Mesenteric fat pad (tissue), 1 donor: ENCODE measurements around the gene AICDA. TPM values are rescaled to one million over a fixed set of nuclear protein-coding genes. Genes with fewer than 3 reads are reported as not detected.
"Not testable (repeated sequence)": the region's sequence is repeated elsewhere in the genome, so short reads cannot be mapped to it uniquely, and the experiment has no call there.

Experiments
- DNase-seq: peaks from one replicate; pipeline ENCODE4 v3.0.0-alpha.2; 2020; ENCODE audit warnings: low spot score
- long read RNA-seq: library from polyadenylated mRNA; unstranded; transcript quantifications from one replicate; pipeline ENCODE4 v2.0.0, GENCODE V29; 2020
- total RNA-seq: library from RNA; stranded (reverse); fragmentation: NEBNext Ultra II Directional; extraction: Animal tissue kit (Norgen Biotek cat#: 25700); gene quantifications from one replicate; pipeline ENCODE4 v1.2.1, GENCODE V29; 2021
- donor health status: DM: yes; HTN: yes; CAD: no.

The AICDA gene
- not detected for total RNA-seq
- long read RNA-seq, result 0 reads

DNA sequence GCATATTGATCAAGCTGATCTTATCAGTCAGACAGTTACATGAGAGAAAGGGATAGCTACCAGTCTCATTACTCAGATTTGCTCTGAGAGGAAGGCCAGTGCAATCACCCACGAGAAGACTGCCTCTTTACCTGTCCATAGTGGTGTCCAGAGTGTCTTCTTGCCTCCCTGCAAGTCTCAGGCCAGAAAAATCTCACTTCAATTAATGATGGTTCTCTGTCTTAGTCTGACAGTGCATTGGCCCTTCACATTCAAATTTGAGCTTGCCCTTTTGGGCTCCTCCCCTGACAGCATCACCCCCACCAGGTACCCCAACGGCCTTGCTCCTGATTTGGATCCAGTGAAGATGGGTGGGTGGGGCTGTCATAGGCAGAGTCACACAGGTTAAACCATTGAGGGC is at the start of gene AICDA:
Gene AICDA, minus strand, starts transcription at position 231 of the 400 bp plus-strand sequence. Its CDS starts 92 bp downstream, at position 139.
- no peak for DNase-seq

DNA sequence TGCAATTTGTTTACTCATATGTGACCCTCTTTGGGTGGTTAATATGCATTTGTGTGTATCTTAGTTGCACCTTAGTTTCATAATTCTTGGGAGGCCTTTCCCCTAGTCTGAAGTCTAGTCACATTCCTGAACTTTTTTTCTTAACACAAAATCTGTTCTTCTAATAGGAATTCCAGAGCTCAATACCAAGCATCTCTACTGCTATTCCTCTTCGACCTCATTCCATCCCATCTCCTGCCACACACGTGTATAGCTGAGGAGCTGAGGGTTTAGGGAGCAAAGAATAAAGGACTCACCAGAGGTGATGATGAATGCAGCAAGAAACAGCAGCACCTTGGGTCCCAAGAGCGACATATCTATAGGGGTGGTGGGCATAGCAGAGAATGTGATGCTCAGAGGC is 49.1 kb upstream of the AICDA start:
- no peak for DNase-seq

DNA sequence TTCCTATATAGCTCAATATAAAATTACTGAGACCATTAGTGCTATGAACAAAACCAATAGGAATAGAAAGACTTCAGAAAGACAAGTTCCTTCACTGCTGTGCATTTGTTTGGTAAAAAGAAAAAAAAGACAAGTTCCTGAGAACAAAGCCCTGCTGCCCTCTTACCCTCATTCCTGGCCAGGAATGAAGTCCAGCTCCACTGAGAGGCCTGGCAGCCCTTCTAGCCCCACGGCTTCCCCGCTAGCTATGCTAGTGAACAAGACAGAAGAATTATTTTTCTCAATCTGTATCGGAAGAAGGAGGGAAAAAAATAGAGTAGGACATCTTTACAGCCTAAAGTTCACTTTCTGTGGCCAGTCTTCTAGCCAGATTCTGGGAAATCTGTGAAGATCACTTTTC is 48.4 kb upstream of the AICDA start:
- DNase-seq, result no peak

DNA sequence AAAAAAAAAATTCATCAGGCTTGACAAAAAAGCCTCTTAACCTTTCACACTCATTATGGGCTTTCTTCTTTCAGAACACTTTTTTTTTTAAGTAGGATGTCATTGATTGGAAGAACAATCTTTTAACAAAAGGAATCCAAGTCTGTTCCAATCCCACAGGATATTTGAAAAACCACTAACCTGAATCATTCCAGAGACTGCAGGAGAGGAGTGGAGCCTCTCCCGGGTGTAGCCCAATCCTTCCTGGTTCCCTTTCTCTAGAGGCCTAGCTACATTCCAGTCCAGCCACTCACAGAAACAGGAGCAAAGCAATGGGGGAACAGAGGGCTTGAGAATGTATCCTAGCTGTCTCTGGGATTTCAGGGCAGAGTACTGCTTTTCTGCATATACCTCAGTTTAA is 45.7 kb upstream of the AICDA start:
- DNase-seq, result no peak

DNA sequence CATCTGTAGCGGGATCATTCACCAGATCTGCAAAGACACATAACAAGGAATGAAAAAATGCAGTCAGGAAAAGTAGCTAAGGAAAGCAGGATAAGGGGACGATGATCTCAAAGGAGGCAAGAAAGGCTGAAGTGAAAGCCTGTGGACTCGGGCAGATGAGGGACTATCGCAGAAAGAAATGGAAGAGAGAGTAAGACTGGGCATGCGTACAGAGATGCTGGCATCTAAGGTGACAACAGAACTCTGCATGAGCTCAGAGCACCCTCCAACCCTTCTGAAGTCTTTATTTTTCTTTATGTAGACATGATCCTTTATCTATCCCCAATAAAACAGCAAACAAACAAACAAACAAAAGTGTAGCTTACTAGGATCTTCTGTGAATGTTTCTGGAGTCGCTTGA is 42.8 kb upstream of the AICDA start:
- no peak for DNase-seq

DNA sequence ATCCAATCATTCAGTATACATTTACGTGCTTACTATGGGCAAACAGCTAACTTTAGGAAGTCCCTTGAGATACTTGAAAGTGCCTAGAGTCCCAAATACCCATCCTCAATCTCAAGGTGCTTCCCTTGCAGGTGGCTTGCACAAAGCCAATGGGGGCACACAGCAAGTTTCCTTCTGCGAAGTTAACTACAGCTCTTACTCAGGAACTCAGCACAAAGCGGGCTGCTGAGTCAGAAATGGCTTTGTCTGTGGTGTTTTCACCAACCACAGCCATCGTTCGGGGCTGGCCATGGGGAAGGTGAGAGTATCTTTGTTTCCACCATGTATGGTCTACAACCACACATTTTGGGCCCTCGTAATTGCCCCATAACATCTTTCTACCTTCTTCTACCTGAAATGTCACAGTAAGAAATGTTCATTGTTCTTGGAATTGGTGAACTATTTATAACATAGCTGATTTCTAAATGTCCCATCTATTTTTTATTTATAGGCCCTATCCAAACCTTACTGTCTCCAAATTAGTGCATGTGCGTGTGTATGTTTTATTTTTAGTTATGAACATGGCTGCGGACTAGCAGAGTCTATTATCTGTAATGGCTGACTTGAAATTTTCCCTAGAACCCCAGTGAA is 36.0 kb upstream of the AICDA start:
- DNase-seq, result no peak

DNA sequence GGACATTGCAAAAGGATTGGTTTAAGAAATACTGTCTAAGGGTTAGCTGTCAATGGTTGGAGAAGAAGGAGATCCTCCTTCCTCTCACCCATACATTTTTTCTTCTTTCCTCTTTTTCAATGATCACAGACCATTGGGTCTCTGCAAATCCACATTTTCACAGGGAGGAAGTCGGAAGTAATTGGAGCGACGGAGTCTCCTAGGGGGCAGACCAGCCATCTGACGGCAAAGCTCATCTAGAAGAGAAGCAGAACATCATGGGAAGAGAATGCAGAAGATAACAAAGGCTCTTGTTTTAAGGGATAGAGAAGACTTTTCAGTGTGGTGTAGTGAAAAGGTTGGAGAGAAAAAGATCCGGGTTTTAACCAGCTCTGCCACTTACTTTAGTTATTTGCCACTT is 35.3 kb upstream of the AICDA start:
- no peak for DNase-seq

DNA sequence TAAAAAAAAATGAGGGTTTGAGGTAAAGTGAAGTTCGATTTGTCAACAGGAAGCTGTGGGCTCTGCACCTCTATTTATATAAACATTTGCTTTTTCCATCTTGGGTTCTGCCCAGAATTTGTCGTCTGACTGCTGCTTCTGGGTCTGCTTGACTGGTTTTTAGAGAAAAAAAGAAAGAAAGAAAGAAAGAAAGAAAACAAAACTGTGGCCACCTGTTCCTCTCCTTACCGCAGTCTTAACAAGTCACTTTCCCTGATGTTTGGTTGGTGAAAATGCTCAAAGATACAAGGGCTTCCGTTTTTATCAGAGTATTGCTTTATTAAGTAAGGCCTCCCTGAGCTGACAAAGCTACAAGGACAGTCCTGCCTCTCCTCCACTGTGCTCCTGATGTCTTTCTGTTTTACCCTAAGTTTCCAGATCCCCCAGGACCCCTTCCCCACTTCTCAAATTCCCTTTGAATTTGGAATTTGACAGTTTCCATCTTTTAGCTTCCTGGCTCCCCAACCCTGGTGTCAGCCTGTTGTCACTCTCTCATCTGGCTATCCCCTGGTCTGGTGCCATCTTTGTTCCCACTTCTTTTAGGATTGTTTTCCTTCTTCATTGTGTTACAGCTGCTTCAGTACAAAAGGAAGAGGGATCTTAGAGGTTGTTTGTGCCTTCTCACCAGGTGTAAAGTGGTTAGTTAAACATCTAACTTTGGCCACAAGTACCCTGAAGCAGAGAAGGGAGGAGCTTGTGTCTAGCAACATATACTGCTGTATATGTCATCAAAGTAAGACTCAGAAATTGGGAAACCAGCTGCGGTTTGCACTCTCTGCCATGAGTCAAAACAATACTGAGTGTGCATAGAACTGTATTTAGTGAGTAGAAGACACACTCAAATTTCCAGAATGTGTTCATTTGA is 31.9 kb upstream of the AICDA start:
- DNase-seq, result no peak

DNA sequence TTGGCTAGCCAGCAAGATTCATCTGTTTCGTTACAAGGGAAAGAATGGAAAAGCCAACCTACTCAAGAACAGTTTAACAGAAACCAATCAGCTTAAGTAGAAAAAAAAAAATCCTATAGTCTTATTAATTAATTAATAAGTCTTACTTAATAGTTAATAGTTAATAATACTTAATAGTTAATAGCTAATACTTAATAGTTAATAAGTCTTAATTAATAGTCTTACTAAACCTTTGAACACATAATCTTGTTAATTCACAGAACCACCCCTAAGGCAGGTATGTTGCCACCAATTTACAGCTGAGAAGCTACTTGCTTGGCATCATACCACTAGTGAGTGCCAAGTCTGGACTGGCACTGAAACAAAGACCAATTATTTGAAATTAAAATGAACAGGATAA is 30.1 kb upstream of the AICDA start:
- DNase-seq, result no peak

DNA sequence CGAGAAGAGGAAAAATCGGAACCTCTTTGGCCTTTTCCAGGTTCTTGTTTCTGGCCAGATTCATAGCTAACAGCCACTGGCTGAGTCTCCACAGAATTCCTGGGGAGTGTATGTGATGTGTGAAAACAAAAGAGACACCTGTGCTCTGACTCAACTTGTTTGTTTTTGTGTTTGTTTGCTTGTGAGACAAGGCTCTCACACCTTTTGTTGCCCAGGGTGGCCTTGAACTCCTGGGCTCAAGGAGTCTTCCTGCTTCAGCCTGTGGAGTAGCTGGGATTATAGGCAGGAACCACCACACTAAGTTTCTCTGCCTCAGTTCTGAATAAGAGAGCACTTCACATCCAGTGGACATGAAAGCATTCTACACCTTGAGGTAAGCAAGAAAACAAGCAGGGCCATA is 27.3 kb upstream of the AICDA start:
- no peak for DNase-seq

DNA sequence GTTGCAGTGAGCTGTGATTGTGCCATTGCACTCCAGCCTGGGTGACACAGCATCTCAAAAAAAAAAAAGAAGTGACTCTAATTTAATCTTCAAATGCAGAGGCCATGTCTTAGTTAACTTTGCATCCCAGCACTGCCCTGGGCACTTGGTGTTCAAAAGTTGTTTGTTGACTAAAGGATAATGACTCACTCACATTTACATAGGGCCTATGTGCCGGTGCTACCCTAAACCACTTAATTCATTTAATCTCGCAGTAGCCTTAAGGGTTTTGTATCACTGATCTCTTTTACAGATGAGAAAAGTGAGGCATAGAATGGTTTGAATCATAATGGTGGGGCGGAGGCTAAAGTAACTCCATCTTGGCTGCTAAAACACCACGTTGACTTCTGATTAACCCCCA is 26.3 kb upstream of the AICDA start:
- DNase-seq, result no peak

DNA sequence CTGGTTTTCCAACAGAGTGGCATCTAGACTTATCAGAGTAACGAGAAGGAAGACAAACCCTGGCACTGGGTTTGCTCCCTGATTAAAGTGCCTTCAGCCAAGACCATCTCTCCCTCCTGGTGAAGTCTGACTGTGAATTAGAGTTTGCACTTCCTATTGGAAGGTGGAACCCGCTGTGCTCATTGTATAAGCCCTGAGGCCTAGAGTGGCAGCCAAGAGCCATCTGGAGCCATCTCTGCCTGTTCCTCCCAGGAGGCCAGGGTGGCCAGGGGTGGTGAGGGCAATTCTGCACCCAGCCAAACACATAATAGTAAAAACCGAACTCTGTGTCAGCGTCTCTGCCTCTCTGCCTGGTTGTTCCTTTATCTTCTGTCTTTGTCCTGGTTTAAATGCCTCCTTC is 25.0 kb upstream of the AICDA start:
- no peak for DNase-seq

DNA sequence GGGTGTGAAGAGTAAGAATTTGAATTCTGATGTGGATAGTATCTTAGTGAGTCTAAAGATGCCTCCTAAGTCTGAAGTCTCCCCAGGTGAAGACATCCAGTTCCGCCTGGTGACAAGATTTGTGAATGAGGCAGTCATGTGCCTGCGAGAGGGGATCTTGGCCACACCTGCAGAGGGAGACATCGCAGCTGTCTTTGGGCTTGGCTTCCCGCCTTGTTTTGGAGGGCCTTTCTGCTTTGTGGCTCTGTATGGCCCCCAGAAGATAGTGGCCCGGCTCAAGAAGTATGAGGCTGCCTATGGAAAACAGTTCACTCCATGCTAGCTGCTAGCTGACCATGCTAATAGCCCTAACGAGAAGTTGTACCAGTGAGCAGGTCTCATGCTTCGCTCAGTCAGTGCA is 24.6 kb upstream of the AICDA start:
- no peak for DNase-seq

DNA sequence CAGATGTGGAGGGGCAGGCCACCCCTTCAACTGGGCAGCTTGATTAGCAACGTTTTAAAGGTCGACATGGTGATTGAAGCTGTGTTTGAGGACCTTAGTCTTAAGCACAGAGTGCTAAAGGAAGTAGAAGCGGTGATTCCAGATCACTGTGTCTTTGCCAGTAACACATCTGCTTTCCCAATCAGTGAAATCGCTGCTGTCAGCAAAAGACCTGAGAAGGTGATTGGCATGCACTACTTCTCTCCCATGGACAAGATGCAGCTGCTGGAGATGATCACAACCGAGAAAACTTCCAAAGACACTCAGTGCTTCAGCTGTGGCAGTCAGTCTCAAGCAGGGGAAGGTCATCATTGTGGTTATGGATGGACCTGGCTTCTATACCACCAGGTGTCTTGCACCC is 23.9 kb upstream of the AICDA start:
- DNase-seq, result no peak

DNA sequence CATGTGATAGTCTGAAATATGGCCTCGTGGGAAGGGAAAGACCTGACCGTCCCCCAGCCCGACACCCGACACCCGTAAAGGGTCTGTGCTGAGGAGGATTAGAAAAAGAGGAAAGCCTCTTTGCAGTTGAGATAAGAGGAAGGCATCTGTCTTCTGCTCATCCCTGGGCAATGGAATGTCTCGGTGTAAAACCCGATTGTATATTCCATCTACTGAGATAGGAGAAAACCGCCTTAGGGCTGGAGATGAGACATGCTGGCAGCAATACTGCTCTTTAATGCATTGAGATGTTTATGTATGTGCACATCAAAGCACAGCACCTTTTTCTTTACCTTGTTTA is 23.3 kb upstream of the AICDA start:
- not testable (repeated sequence) for DNase-seq

DNA sequence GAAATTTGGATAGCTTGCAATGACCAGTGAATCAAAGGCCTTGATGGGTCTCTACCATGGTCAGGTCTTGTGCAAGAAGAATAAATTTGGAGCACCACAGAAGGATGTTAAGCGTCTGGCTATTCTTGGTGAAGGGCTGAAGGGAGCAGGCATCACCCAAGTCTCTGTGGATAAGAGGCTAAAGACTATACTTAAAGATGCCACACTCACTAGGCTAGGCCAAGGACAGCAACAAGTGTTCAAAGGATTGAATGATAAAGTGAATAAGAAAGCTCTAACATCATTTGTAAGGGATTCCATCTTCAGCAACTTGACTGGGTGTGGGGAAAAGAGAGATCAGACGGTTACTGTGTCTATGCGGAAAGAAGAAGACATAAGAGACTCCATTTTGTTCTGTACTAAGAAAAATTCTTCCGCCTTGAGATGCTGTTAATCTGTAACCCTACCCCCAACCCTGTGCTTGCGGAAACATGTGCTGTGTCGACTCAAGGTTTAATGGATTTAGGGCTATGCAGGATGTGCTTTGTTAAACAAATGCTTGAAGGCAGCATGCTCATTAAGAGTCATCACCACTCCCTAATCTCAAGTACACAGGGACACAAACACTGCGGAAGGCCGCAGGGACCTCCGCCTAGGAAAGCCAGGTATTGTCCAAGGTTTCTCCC is 22.8 kb upstream of the AICDA start:
- not testable (repeated sequence) for DNase-seq

DNA sequence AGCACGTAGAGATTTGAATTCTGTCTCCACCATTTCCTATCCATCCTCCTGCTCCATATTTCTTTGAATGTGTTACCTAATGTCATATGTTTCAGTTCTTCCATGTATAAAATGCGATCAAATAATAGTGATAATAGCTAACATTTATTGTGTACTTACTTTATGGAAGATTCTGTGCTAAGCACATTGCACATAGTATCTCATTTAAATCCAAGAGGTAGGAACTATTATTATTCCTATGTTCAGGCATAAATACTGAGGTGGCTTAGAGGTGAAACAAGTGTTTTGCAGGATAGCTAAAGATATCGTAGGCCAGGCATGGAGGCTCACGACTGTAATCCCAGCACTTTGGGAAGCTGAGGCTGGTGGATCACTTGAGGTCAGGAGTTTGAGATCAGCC is 17.5 kb upstream of the AICDA start:
- no peak for DNase-seq

DNA sequence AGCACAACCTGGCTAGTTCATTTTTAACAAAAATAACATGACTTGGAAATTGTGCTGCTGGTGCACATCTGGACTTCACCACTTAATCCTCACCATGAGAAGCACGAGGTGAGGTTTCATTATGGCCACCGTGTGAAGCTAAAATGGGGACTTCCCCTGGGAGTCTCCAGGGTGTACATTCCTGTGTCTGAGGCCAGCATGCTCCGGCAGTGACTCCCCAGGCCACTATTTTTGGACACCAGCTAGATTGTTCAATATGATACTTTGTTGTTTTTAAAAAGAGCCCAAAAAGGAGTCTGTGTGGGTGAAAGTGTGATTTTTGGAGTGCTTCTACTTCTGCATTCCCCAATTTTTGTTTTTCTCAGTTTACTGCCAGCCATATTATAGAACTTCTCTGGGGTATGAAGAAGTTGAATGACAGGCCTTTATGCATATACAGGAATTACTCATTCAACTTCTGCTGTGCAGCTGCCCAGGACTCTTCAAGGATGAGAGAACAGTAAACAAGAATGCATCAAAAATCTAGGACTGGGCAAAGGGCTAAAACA is 16.9 kb upstream of the AICDA start:
- DNase-seq, result no peak

DNA sequence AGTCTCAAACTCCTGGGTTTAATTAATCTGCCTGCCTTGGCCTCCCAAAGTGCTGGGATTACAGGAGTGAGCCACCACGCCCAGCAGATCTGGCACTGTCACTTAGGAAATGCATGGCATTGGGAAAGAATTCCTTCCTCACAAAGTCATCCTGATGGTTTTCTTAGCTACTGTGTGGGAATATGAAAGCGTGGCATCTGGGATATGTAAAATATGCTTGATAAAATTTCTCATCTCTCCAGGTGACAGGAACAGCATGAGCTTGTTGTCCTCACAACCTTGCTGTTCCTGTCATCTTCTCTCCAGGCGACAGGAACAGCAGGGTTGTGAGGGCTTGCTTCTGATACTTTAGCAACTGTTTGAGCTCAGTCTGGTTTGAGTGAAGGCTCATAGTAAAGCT is 16.1 kb upstream of the AICDA start:
- no peak for DNase-seq

DNA sequence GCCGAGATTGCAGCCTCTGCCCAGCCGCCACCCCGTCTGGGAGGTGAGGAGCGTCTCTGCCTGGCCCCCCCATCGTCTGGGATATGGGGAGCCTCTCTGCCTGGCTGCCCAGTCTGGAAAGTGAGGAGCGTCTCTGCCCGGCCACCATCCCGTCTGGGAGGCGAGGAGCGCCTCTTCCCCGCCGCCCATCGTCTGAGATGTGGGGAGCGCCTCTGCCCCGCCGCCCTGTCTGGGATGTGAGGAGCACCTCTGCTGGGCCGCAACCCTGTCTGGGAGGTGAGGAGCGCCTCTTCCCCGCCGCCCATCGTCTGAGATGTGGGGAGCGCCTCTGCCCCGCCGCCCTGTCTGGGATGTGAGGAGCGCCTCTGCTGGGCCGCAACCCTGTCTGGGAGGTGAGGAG is 12.1 kb upstream of the AICDA start:
- DNase-seq, result not testable (repeated sequence)

DNA sequence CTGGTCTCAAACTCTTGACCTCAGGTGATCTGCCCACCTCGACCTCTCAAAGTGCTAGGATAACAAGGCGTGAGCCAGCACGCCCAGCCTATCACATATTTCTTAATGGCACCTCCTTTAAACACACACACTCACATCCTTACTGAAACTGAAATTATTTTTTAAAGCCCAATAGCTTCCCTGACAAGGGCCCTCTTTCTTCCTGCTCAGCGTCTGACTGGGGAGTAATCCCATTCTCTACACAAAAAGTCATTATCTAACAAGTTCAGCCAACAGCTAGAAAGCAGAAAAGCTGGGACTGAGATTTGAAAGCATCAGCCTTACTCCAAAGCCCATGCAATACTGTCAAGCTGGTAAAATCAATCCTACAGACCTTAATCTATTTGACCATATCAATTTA is 10.0 kb upstream of the AICDA start:
- no peak for DNase-seq

DNA sequence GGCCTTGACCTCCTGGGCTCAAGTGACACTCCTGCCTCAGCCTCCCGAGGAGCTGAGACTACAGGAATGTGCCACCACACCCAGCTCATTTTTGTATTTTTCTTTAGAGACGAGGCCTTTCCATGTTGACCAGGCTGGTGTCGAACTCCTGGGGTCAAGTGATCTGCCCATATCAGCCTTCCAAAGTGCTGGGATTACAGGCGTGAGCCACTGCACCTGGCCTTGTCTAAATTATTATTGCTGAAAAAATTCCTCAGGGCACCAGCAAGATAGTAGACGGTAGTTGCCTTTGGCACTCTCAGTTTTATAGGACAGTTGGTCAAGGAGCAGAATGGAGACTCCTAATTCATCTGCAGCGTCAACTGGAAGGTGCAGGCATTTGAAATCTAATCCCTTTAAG is 2.5 kb upstream of the AICDA start:
- no peak for DNase-seq
